ENCODE data around the gene ELOVL1.

ELOVL1 gene

DNA sequence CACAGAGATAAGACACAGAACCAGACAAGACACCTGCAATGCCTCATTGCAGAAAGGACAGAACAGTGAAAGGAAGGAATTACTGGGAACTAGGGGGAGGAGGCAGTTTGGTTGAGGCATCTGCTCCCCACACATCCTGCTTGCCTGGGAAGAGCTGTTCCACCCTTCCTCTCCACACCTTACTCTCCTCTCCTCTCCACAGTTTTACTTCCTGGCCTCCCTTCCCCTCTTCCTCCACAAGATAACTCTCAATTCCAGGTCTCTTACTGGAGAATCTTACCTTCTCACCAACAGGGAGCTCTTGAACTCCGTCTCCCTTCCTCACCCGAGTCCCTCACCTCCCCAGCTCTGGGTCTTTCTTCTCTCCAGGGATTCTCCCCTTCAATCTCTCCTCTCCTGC is 2.1 kb downstream of the ELOVL1 start:
- H4K8ac ChIP-seq (ENCODE audit: low read depth, low read length), result no peak overlapping the region
- H3K4ac ChIP-seq (ENCODE audit: low read depth, low read length), result peak overlapping the region; percentile 16
- H2BK120ac ChIP-seq (ENCODE audit: insufficient read depth, low read length, poor library complexity), result no peak overlapping the region
- no peaks in the 10 kb centered on the region for H3K27me3 ChIP-seq (ENCODE audit: insufficient read depth, low read length)
- peak overlapping the region; percentile 8 for H3K18ac ChIP-seq (ENCODE audit: low read length)
- no peak overlapping the region for H2AK5ac ChIP-seq (ENCODE audit: low read length)
- H3K79me2 ChIP-seq (ENCODE audit: control insufficient read depth, insufficient read depth, low read length, poor library complexity), result peaks cover 15% of the 10 kb centered on the region
- peaks cover 1% of the 10 kb centered on the region for H3K9me3 ChIP-seq (ENCODE audit: insufficient read depth, low read depth, low read length)
- H3K9ac ChIP-seq (ENCODE audit: low read length), result peak overlapping the region; percentile 55
- H3K14ac ChIP-seq (ENCODE audit: low read length), result peak overlapping the region; percentile 5
- H3K4me2 ChIP-seq (ENCODE audit: low read length), result peak overlapping the region; percentile 91
- no peak for DNase-seq
- H3K23ac ChIP-seq (ENCODE audit: low read length), result peak overlapping the region; percentile 58
- H3K4me1 ChIP-seq (ENCODE audit: control insufficient read depth in 1 of 2, insufficient read depth in 2 of 2, low read length in 2 of 2), result peaks cover 25 to 31% of the 10 kb centered on the region in 2 experiments
- WGBS (ENCODE audit: extremely low coverage, insufficient coverage, insufficient read length), result no CpG with 5 or more reads among the region's 2 CpGs
- peaks cover 20% of the 10 kb centered on the region for H3K79me1 ChIP-seq (ENCODE audit: low read length)
- H4K12ac ChIP-seq (ENCODE audit: low read depth, low read length), result no peak overlapping the region
- no peak overlapping the region for H2BK5ac ChIP-seq (ENCODE audit: low read depth, low read length, poor library complexity)
- H3K36me3 ChIP-seq (ENCODE audit: control insufficient read depth in 1 of 2, insufficient read depth in 2 of 2, low read length in 2 of 2), result peaks cover 26 to 44% of the 10 kb centered on the region in 2 experiments
- peak overlapping the region; percentile 96 for H3K27ac ChIP-seq (ENCODE audit: low read depth, low read length)
- no peak overlapping the region for H3K4me3 ChIP-seq (ENCODE audit: low read depth, low read length)
- no peak overlapping the region for H4K91ac ChIP-seq (ENCODE audit: low read depth, low read length)
- no peak overlapping the region for H2AFZ ChIP-seq (ENCODE audit: insufficient read depth, low read length, poor library complexity)
- no peak overlapping the region for H2BK12ac ChIP-seq (ENCODE audit: low read length)

DNA sequence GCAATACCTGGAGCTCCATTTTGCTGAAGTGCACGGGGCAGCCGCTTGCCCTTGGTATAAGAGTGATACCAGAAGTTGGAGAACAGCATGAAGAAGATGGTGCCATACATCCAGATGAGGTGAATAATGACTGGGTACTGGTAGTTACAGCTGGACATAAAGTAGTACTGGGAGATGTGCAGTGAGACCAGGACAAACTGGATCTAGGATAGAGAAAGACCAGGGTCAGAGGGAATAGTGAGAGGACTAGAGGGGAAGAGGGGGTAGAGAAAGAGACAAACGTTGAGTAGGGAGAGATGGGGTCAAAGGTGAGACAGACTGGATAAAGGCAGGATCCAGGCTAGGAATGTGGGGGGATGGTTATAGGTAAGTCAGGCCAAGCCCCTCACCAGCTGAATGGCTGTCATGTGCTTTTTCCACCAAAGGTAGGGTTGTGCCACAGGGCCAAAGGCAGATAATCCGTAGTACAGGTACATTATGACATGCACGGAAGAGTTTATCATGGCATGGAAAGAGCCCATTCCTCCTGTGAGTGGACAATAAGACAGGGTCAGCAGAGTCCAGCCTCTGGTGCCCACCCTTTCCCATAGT is 3.8 kb downstream of the ELOVL1 start:
- H3K4me3 ChIP-seq (ENCODE audit: low read depth, low read length), result no peak overlapping the region
- H3K9ac ChIP-seq (ENCODE audit: low read length), result no peak overlapping the region
- peaks cover 35 to 54% of the 10 kb centered on the region in 2 experiments for H3K36me3 ChIP-seq (ENCODE audit: control insufficient read depth in 1 of 2, insufficient read depth in 2 of 2, low read length in 2 of 2)
- peaks cover 31 to 42% of the 10 kb centered on the region in 2 experiments for H3K4me1 ChIP-seq (ENCODE audit: control insufficient read depth in 1 of 2, insufficient read depth in 2 of 2, low read length in 2 of 2)
- peaks cover 2% of the 10 kb centered on the region for H3K9me3 ChIP-seq (ENCODE audit: insufficient read depth, low read depth, low read length)
- H3K27ac ChIP-seq (ENCODE audit: low read depth, low read length), result no peak overlapping the region
- peaks cover 22% of the 10 kb centered on the region for H3K79me1 ChIP-seq (ENCODE audit: low read length)
- no peak overlapping the region for H3K4ac ChIP-seq (ENCODE audit: low read depth, low read length)
- no peak overlapping the region for H2BK5ac ChIP-seq (ENCODE audit: low read depth, low read length, poor library complexity)
- no peak overlapping the region for H2AFZ ChIP-seq (ENCODE audit: insufficient read depth, low read length, poor library complexity)
- no peaks in the 10 kb centered on the region for H3K27me3 ChIP-seq (ENCODE audit: insufficient read depth, low read length)
- no peak for DNase-seq
- no CpG with 5 or more reads among the region's 5 CpGs for WGBS (ENCODE audit: extremely low coverage, insufficient coverage, insufficient read length)
- H3K23ac ChIP-seq (ENCODE audit: low read length), result no peak overlapping the region
- no peak overlapping the region for H3K14ac ChIP-seq (ENCODE audit: low read length)
- H4K8ac ChIP-seq (ENCODE audit: low read depth, low read length), result no peak overlapping the region
- H2BK120ac ChIP-seq (ENCODE audit: insufficient read depth, low read length, poor library complexity), result no peak overlapping the region
- H3K18ac ChIP-seq (ENCODE audit: low read length), result no peak overlapping the region
- no peak overlapping the region for H2BK12ac ChIP-seq (ENCODE audit: low read length)
- no peak overlapping the region for H4K91ac ChIP-seq (ENCODE audit: low read depth, low read length)
- H4K12ac ChIP-seq (ENCODE audit: low read depth, low read length), result no peak overlapping the region
- no peak overlapping the region for H2AK5ac ChIP-seq (ENCODE audit: low read length)
- no peak overlapping the region for H3K4me2 ChIP-seq (ENCODE audit: low read length)
- peaks cover 17% of the 10 kb centered on the region for H3K79me2 ChIP-seq (ENCODE audit: control insufficient read depth, insufficient read depth, low read length, poor library complexity)

DNA sequence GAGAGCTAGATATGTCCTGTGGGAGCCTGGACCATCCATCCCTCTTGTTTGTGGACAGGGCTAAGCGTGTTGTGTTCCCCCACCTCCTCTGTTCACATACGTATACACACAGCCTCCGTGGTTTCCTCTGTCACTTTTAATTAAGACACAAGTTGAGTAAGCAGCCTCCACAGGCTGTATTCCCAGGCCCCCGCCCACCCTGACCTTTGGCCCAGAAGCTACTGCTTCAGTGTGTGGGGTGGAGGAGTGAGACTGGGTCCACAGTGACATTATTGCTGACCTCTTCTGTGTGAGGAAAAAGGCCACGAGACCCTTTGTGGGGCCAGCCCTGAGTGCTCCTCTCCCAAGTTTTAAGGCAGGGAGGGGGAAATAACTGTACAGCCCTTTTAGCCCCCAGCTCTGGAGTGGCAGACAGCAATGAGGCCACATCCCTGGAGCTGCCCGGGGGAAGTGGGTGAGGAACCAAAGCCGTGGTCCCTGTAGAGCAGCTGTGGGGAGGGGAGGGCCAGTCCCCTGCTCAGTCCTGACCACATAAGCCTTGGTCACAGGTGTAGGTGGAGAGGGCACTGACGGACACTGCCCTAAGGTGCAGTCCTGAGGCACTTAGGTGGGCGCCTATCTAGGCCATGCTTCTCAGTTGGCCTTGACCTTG is 4.4 kb downstream of the ELOVL1 start:
- Histone ChIP-seq H3K27ac (ENCODE audit: low read depth, low read length) (no peak overlapping the region), H2BK5ac (ENCODE audit: low read depth, low read length, poor library complexity) (no peak overlapping the region), H3K36me3 (ENCODE audit: control insufficient read depth in 1 of 2, insufficient read depth in 2 of 2, low read length in 2 of 2) (peaks cover 35 to 54% of the 10 kb centered on the region in 2 experiments), H2BK12ac (ENCODE audit: low read length) (no peak overlapping the region), H4K91ac (ENCODE audit: low read depth, low read length) (no peak overlapping the region), H2BK120ac (ENCODE audit: insufficient read depth, low read length, poor library complexity) (no peak overlapping the region), H3K4me2 (ENCODE audit: low read length) (no peak overlapping the region), H4K12ac (ENCODE audit: low read depth, low read length) (no peak overlapping the region), H3K14ac (ENCODE audit: low read length) (no peak overlapping the region), H3K9me3 (ENCODE audit: insufficient read depth, low read depth, low read length) (peaks cover 2% of the 10 kb centered on the region), H3K79me1 (ENCODE audit: low read length) (peaks cover 21% of the 10 kb centered on the region), H3K9ac (ENCODE audit: low read length) (no peak overlapping the region), H3K79me2 (ENCODE audit: control insufficient read depth, insufficient read depth, low read length, poor library complexity) (peaks cover 19% of the 10 kb centered on the region), H3K4me3 (ENCODE audit: low read depth, low read length) (no peak overlapping the region), H2AK5ac (ENCODE audit: low read length) (no peak overlapping the region), H3K4me1 (ENCODE audit: control insufficient read depth in 1 of 2, insufficient read depth in 2 of 2, low read length in 2 of 2) (peaks cover 27 to 37% of the 10 kb centered on the region in 2 experiments), H3K4ac (ENCODE audit: low read depth, low read length) (no peak overlapping the region), H4K8ac (ENCODE audit: low read depth, low read length) (no peak overlapping the region), H3K23ac (ENCODE audit: low read length) (no peak overlapping the region), H2AFZ (ENCODE audit: insufficient read depth, low read length, poor library complexity) (no peak overlapping the region), H3K27me3 (ENCODE audit: insufficient read depth, low read length) (no peaks in the 10 kb centered on the region), H3K18ac (ENCODE audit: low read length) (no peak overlapping the region)
- WGBS (ENCODE audit: extremely low coverage, insufficient coverage, insufficient read length), result no CpG with 5 or more reads among the region's 9 CpGs
- no peak for DNase-seq

DNA sequence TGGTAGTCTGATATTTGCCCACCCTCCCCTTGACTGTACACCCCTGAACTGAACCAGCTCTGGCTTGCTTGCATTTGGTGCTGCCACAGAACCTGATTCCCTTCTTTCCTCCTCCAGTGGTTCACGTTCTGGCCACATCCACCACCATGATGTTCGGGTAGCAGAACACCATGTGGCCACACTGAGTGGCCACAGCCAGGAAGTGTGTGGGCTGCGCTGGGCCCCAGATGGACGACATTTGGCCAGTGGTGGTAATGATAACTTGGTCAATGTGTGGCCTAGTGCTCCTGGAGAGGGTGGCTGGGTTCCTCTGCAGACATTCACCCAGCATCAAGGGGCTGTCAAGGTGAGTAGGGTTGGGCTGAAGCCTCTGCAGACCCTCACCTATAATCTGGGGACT is 7.2 kb downstream of the ELOVL1 start:
- WGBS (ENCODE audit: extremely low coverage, insufficient coverage, insufficient read length), result no CpG with 5 or more reads among the region's 4 CpGs
- Histone ChIP-seq H3K18ac (ENCODE audit: low read length) (no peak overlapping the region), H3K4ac (ENCODE audit: low read depth, low read length) (peak overlapping the region; percentile 19), H2BK12ac (ENCODE audit: low read length) (no peak overlapping the region), H3K27ac (ENCODE audit: low read depth, low read length) (no peak overlapping the region), H3K4me3 (ENCODE audit: low read depth, low read length) (no peak overlapping the region), H3K23ac (ENCODE audit: low read length) (no peak overlapping the region), H4K8ac (ENCODE audit: low read depth, low read length) (no peak overlapping the region), H3K79me1 (ENCODE audit: low read length) (peaks cover 8% of the 10 kb centered on the region), H2BK5ac (ENCODE audit: low read depth, low read length, poor library complexity) (no peak overlapping the region), H2AFZ (ENCODE audit: insufficient read depth, low read length, poor library complexity) (no peak overlapping the region), H3K4me2 (ENCODE audit: low read length) (peak overlapping the region; percentile 66), H3K36me3 (ENCODE audit: control insufficient read depth in 1 of 2, insufficient read depth in 2 of 2, low read length in 2 of 2) (peaks cover 35 to 54% of the 10 kb centered on the region in 2 experiments), H3K27me3 (ENCODE audit: insufficient read depth, low read length) (no peaks in the 10 kb centered on the region), H2BK120ac (ENCODE audit: insufficient read depth, low read length, poor library complexity) (no peak overlapping the region), H3K9me3 (ENCODE audit: insufficient read depth, low read depth, low read length) (peaks cover 2% of the 10 kb centered on the region), H4K12ac (ENCODE audit: low read depth, low read length) (no peak overlapping the region), H3K79me2 (ENCODE audit: control insufficient read depth, insufficient read depth, low read length, poor library complexity) (peaks cover 8% of the 10 kb centered on the region), H3K9ac (ENCODE audit: low read length) (peak overlapping the region; percentile 17), H3K14ac (ENCODE audit: low read length) (no peak overlapping the region), H4K91ac (ENCODE audit: low read depth, low read length) (no peak overlapping the region), H3K4me1 (ENCODE audit: control insufficient read depth in 1 of 2, insufficient read depth in 2 of 2, low read length in 2 of 2) (peaks cover 13 to 25% of the 10 kb centered on the region in 2 experiments), H2AK5ac (ENCODE audit: low read length) (no peak overlapping the region)
- no peak for DNase-seq
